GM13977 (cell line): ENCODE measurements around the gene GNAI2.

Experiments used
- DNase-seq: peaks from one replicate; pipeline ENCODE4 v3.0.0; 2012; ENCODE audit warnings: low spot score
- in situ Hi-C: fragments of 300-500 bp; cut with MboI; formaldehyde crosslinking; loops from one replicate; pipeline ENCODE4 v1.12.0; 2022; ENCODE audit warnings: low sequenced_read_pairs, low pct_unique_long_range_greater_than_20kb, mixed read lengths, inconsistent platforms; ENCODE audit not compliant: unreplicated experiment
- TF ChIP-seq, protein P1 (sequence below): IDR thresholded peaks from 2 replicates; pipeline ENCODE4 v1.5.1; 2012; ENCODE audit warnings: mild to moderate bottlenecking, control low read depth; ENCODE audit not compliant: insufficient read depth; ENCODE audit errors: extremely low read depth, missing control alignments

GNAI2 gene

DNA sequence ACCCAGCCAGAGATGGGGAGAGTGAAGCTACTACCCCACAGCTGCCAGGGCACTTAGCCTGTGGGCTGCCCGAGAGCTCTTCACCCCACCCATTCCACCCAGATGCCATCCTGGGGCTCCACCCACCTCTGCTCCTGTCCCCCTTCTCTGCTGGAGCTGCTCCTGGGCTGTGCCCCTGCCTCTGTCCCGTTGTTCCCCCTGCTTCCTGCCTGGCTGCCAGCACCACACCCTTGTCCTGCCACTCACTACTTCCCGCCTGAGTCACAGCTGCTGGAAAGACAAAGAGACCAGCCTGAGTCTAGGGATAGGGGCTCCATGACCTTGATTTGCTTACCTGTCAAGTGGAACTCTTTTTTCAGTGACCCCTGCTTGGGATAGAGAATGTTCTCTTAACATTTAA lies 12.4 kb downstream of the GNAI2 start:
- TF ChIP-seq, protein P1, sequence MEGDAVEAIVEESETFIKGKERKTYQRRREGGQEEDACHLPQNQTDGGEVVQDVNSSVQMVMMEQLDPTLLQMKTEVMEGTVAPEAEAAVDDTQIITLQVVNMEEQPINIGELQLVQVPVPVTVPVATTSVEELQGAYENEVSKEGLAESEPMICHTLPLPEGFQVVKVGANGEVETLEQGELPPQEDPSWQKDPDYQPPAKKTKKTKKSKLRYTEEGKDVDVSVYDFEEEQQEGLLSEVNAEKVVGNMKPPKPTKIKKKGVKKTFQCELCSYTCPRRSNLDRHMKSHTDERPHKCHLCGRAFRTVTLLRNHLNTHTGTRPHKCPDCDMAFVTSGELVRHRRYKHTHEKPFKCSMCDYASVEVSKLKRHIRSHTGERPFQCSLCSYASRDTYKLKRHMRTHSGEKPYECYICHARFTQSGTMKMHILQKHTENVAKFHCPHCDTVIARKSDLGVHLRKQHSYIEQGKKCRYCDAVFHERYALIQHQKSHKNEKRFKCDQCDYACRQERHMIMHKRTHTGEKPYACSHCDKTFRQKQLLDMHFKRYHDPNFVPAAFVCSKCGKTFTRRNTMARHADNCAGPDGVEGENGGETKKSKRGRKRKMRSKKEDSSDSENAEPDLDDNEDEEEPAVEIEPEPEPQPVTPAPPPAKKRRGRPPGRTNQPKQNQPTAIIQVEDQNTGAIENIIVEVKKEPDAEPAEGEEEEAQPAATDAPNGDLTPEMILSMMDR = no peak
- no peak for DNase-seq
- in situ Hi-C loops = no loop called here

DNA sequence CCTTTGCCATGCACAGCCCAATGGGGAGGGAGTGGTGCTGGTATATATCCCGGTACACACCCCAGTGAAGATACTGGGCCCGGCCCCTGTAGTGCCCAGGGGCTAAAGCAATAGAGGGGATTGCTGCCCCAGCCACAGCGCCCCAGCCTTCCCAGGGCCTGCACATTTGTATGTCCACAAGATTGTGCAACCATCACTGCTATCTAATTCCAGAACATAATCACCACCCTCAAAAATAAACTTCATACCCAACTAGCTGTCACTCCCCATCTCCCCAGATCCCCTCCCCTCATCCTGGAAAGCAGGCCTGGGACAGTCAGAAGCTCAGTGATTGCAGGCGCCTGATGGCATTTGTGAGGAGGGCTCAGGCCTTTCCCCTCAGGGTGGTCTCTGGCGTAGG lies 13.5 kb downstream of the GNAI2 start:
- no peak for DNase-seq
- TF ChIP-seq, protein P1 = no peak
- in situ Hi-C loops = no loop called here

DNA sequence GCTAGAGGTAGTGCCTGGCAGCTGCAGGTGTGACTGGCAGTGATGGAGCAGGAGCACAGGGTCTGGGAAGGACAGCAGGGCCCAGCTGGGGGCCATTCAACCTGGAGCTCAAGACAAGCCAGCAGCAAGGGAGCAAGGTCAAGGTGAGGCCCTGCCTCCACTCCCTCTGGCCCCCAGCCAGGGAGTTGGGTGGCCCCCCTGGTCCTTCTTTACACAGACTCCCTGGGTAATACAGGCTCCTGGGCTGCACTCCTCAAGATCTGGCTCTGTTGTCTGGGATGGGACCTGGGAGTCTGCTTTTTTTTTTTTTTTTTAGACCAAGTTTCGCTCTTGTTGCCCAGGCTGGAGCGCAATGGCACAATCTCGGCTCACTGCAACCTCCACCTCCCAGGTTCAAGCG lies 14.5 kb downstream of the GNAI2 start:
- no peak for DNase-seq
- in situ Hi-C loops = no loop called here
- TF ChIP-seq, protein P1 = no peak

DNA sequence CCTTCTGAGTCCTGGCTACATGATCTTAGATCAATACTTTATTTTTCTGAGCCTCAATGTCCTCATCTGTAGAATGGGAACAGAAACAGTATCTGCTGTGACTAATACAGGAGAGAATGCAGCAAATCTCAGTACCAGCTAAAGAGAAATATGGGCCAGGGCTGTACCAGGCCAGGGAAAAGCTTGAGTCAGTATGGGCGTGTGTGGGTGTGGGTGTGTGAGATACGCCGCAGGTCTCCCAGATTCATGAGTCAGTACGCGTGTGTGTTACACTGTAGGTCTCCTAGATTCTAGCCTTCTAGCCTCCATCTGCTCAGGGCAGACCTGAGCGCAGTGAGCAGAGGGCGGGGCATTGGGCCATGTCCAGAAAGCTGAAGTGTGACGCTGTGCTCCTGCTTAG lies 15.2 kb downstream of the GNAI2 start:
- TF ChIP-seq, protein P1 = no peak
- in situ Hi-C loops = no loop called here

DNA sequence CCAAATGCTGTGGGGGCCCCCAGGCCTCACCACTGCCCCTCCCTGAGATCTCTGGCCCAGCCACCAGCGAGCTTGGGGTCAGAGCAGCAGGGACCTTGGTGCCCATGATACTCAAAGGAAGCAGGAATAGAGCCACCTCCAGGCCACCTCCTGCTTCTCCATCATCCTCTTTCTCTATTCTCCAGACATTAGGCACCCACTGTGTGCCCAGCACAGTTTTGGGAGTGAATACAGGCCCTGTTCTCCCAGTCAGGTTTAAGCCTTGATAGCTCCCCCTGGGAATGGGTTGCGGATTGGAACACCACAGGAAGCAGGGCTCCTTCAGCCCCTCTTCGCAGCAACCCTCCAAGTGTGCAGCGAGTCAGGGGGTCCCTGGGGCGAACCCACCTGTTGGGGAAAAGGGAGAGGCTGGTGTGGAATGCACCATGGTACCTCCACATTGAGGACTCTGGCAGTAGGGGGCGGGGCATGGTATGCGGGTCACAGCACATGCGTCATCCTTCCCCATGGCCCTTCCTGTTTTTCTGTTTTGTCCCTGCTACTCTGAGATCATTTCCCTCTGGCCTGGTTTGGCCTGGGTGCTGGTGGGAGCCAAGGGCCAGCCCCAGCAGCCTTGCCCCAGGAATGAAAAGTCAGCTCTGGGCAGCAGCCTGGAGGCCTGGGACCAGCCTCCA lies 18.7 kb downstream of the GNAI2 start:
- in situ Hi-C loops = no loop called here
- no peak for DNase-seq
- TF ChIP-seq, protein P1 = no peak

More for the DNA sequence above, 15.2 kb downstream of the GNAI2 start:
- DNase-seq = no peak

DNA sequence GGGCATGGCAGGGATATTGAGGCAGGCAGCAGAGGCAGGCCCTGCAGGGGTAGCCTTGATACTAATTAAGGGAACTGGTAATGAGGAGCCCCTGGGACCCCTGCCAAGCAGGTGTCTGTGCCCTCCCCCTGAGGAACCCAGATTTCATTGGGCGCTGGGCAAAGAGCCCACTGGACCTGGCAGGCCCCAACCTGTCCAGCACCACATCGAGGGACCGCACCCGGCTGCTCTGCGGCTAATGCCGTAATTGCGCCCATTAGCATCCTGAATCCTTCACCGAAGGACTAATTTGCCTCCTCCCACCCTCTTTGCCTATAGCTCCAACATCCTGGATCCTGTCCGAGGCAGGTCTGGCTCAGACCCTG lies 19.2 kb downstream of the GNAI2 start:
- in situ Hi-C loops = no loop called here
- TF ChIP-seq, protein P1 = no peak
- no peak for DNase-seq
